Activated CD8-positive, alpha-beta T cell treated with anti-CD3 and anti-CD28 coated beads for 36 hours (primary cell): ENCODE results near the gene RIIAD1. TPM values are rescaled to one million over a fixed set of nuclear protein-coding genes. Genes with fewer than 3 reads are reported as not detected.

Source experiments
- total RNA-seq, 2 experiments: library from RNA; stranded (reverse); gene quantifications; one replicate each; pipeline ENCODE4 v1.2.3, GENCODE V29; 2021

RIIAD1 gene
- total RNA-seq, 2 experiments from 2014 or later = not detected

Other genes starting within 250 kb of the RIIAD1 start
- 1 to 10 TPM; 1.7 to 1.9 TPM for gene CGN, start 210.1 kb upstream of the RIIAD1 start, total RNA-seq
- 1 to 10 TPM; 1.0 to 1.5 TPM for gene TUFT1, start 181.2 kb upstream of the RIIAD1 start, total RNA-seq
- 10 to 100 TPM; 27.2 to 29.5 TPM for gene SNX27, start 109.5 kb upstream of the RIIAD1 start, total RNA-seq
- gene CELF3, start 4.7 kb upstream of the RIIAD1 start, total RNA-seq = not detected
- 100 to 1,000 TPM; 121 to 141 TPM for gene MRPL9, start 42.0 kb downstream of the RIIAD1 start, total RNA-seq
- gene TDRKH, start 69.0 kb downstream of the RIIAD1 start, total RNA-seq = 10 to 100 TPM in 1 of 2 experiments, 1 to 10 TPM in 1; 9.7 to 10.5 TPM
- not detected for gene LINGO4, start 83.9 kb downstream of the RIIAD1 start, total RNA-seq
- gene RORC, start 110.3 kb downstream of the RIIAD1 start, total RNA-seq = 1 to 10 TPM; 1.3 to 1.5 TPM
- gene C2CD4D, start 118.3 kb downstream of the RIIAD1 start, total RNA-seq = 1 to 10 TPM; 1.3 to 1.6 TPM
- not detected for gene THEM5, start 132.2 kb downstream of the RIIAD1 start, total RNA-seq
- gene THEM4, start 188.0 kb downstream of the RIIAD1 start, total RNA-seq = 10 to 100 TPM; 19.9 to 22.0 TPM